ENCODE data around the gene HDDC3.
"Not testable (repeated sequence)": the region's sequence is repeated elsewhere in the genome, so short reads cannot be mapped to it uniquely, and the experiment has no call there.

The HDDC3 gene

GRCh38 chr15:90931575-90931827 lies 848 bp downstream of the HDDC3 start:
- no peak for TF ChIP-seq CTCF (IDR thresholded peaks at IDR 0.05; ENCODE audit: low read depth, low read length)
- TF ChIP-seq POLR2A (IDR thresholded peaks at IDR 0.05; ENCODE audit: extremely low read depth, insufficient read length), result no peak
- TF ChIP-seq, protein P1, sequence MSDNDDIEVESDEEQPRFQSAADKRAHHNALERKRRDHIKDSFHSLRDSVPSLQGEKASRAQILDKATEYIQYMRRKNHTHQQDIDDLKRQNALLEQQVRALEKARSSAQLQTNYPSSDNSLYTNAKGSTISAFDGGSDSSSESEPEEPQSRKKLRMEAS (IDR thresholded peaks at IDR 0.05; ENCODE audit: low read depth, low read length), result no peak
- no peak for DNase-seq (ENCODE audit: low read depth)
- peak overlapping the region; percentile 98 for H3K4me3 ChIP-seq (ENCODE audit: low read depth, low read length)

GRCh38 chr15:90930861-90931574 lies 1.3 kb downstream of the HDDC3 start:
- TF ChIP-seq POLR2A (IDR thresholded peaks at IDR 0.05; ENCODE audit: extremely low read depth, insufficient read length) (no peak), MYC (IDR thresholded peaks at IDR 0.05; ENCODE audit: low read depth, low read length) (no peak)
- TF ChIP-seq, protein P1 (IDR thresholded peaks at IDR 0.05; ENCODE audit: low read depth, low read length), result no peak
- DNase-seq (ENCODE audit: low read depth), result no peak
- peak overlapping the region; percentile 98 for H3K4me3 ChIP-seq (ENCODE audit: low read depth, low read length)

- DNase-seq (ENCODE audit: low read depth), result no peak
- TF ChIP-seq CTCF (IDR thresholded peaks at IDR 0.05; ENCODE audit: low read depth, low read length) (no peak), POLR2A (IDR thresholded peaks at IDR 0.05; ENCODE audit: extremely low read depth, insufficient read length) (no peak)
- H3K4me3 ChIP-seq (ENCODE audit: low read depth, low read length), result peak overlapping the region; percentile 69
Observed at GRCh38 chr15:90929246-90930019, 2.9 kb downstream of the HDDC3 start.

DNA sequence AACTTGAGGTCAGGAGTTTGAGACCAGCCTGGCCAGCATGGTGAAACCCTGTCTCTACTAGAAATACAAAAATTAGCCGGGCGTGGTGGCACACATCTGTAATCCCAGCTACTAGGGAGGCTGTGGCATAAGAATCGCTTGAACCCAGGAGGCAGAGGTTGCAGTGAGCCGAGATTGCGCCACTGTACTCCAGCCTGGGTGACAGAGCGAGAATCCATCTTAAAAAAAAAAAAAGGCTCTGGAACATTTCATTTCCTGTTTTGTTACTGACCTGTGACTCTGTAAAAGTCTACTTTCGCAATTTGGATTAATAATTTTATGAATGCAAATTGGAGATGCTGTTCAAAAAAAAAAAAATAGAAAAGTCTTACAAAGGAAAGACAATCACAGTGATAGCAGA lies 4.2 kb downstream of the HDDC3 start:
- not testable (repeated sequence) for H3K4me3 ChIP-seq (ENCODE audit: low read depth, low read length); DNase-seq (ENCODE audit: low read depth)

GRCh38 chr15:90926766-90927165 lies 5.6 kb downstream of the HDDC3 start:
- not testable (repeated sequence) for DNase-seq (ENCODE audit: low read depth); H3K4me3 ChIP-seq (ENCODE audit: low read depth, low read length)

DNA sequence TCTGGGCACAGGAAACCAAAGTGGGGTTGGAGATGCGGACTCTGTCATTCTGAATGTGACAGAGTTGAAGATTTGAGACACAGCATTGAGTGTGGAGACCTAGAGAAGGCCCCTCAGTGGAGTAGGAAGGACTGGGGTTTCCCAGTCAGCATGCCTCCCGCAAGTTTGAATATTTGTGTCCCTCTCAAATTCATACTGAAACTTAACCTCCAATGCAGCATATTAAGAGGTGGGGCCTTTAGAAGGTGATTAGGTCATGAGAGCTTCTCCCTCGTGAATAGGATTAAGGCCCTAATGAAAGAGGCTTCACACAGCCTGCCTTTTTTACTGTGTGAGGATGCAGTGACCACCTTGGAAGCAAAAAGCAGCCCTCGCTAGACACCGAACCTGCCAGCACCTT lies 8.0 kb downstream of the HDDC3 start:
- no peak for DNase-seq (ENCODE audit: low read depth)
- H3K4me3 ChIP-seq (ENCODE audit: low read depth, low read length), result no peak overlapping the region
- TF ChIP-seq MYC (IDR thresholded peaks at IDR 0.05; ENCODE audit: low read depth, low read length), result no peak

- not testable (repeated sequence) for H3K4me3 ChIP-seq (ENCODE audit: low read depth, low read length); DNase-seq (ENCODE audit: low read depth)
Observed at GRCh38 chr15:90922712-90923322, 9.5 kb downstream of the HDDC3 start.

DNA sequence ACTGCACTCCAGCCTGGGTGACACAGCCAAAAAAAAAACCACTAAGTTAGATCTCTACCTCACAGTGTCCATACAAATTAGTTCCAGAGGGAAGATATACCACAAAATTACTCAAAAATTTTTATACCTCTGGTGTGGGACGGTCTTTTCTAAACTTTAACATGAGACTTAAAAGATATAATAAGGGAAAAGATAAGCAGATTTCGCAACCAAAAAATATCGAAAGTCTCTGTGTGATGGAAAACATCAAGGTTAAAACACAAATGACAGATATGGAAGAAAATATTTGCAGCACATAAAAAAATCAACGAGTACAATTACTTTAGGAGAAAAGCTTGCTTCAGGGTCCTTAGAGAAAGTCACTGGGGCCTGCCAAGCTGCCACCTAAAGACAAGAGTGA lies 10.5 kb downstream of the HDDC3 start:
- no peak for DNase-seq (ENCODE audit: low read depth)
- H3K4me3 ChIP-seq (ENCODE audit: low read depth, low read length), result no peak overlapping the region
- TF ChIP-seq POLR2A (IDR thresholded peaks at IDR 0.05; ENCODE audit: extremely low read depth, insufficient read length), result no peak
- TF ChIP-seq, protein P1 (IDR thresholded peaks at IDR 0.05; ENCODE audit: low read depth, low read length), result no peak
- no peak for TF ChIP-seq CTCF (IDR thresholded peaks at IDR 0.05; ENCODE audit: low read depth, low read length)
- TF ChIP-seq MYC (IDR thresholded peaks at IDR 0.05; ENCODE audit: low read depth, low read length), result no peak
